Mucosa of descending colon (tissue), 3 donors: ENCODE results near the gene SSC5D. TPM values are rescaled to one million over a fixed set of nuclear protein-coding genes. Genes with fewer than 3 reads are reported as not detected.

ENCODE experiments used
- ATAC-seq: fragments of 200-7000 bp; cut with Tn5 transposase; one replicate; pipeline ENCODE4 v1.9.1; 2020; ENCODE audit warnings: mild to moderate bottlenecking, moderate library complexity
- DNase-seq, 3 donors: peaks; one replicate each; pipeline ENCODE4 v3.0.0-alpha.2; 2020
- H3K36me3 ChIP-seq: fragments of 200-600 bp; one replicate; pipeline ENCODE4 v1.8.0; 2021; ENCODE audit warnings: low read depth, mild to moderate bottlenecking
- H3K4me1 ChIP-seq: fragments of 200-600 bp; one replicate; pipeline ENCODE4 v1.8.0; 2021; ENCODE audit warnings: low read depth, mild to moderate bottlenecking
- H3K4me3 ChIP-seq: fragments of 200-600 bp; one replicate; pipeline ENCODE4 v1.8.0; 2021; ENCODE audit warnings: mild to moderate bottlenecking
- H3K9me3 ChIP-seq: fragments of 200-600 bp; one replicate; pipeline ENCODE4 v1.8.0; 2021; ENCODE audit warnings: mild to moderate bottlenecking
- CTCF ChIP-seq: fragments of 200-600 bp; IDR thresholded peaks from one replicate; pipeline ENCODE4 v1.8.0; 2022; ENCODE audit warnings: antibody characterized with exemption, mild to moderate bottlenecking
- intact Hi-C, 2 donors: fragments of 100-400 bp; cut with DNase I in 1 of 2; cut with micrococcal nuclease in 1 of 2; formaldehyde crosslinking; loops; one replicate each; pipeline versions ENCODE4 v1.11.0 to v1.11.1; 2022; cut with DNase I, micrococcal nuclease
- total RNA-seq, 3 donors: library from RNA; stranded (reverse); fragmentation: NEBNext Ultra II Directional in 2 of 3; extraction: Animal tissue kit (Norgen Biotek cat#: 25700) in 2 of 3; gene quantifications; one replicate each; pipeline versions ENCODE4 v1.2.1 to v1.2.4, GENCODE V29; 2021 to 2023
- donor health status: DM: no; HTN: no; CAD: no; lungs with moderate emphysema.
- donor health status: DM: no; HTN: no; CAD: no.
- donor health status: DM: no; HTN: yes; CAD: no.

SSC5D gene
- total RNA-seq, 3 donors from 2014 or later = 2.6 to 35.0 (median 4.0) TPM

GRCh38 chr19:55520691-55521292, 32.6 kb downstream of the SSC5D start:
- intact Hi-C loops = no loop called here
- ATAC-seq (no peak), DNase-seq (peak in 1 of 3 donors; percentile 29)
- Histone ChIP-seq H3K36me3 (no peaks in the 10 kb centered on the region), H3K4me3 (no peak overlapping the region), H3K4me1 (no peaks in the 10 kb centered on the region), H3K9me3 (no peaks in the 10 kb centered on the region)
- TF ChIP-seq CTCF = no peak

- no peak for ATAC-seq
- Histone ChIP-seq H3K4me3 (no peak overlapping the region), H3K4me1 (no peaks in the 10 kb centered on the region), H3K9me3 (no peaks in the 10 kb centered on the region), H3K36me3 (no peaks in the 10 kb centered on the region)
- DNase-seq = no peak
- intact Hi-C loops = no loop called here
- no peak for TF ChIP-seq CTCF
These were observed 37.3 kb downstream of the SSC5D start for GRCh38 chr19:55525289-55526101.

GRCh38 chr19:55526216-55527196, 38.3 kb downstream of the SSC5D start:
- peak; percentile 82 to 88 (median 87) for DNase-seq
- no peak for TF ChIP-seq CTCF
- Histone ChIP-seq H3K4me3 (no peak overlapping the region), H3K36me3 (no peaks in the 10 kb centered on the region), H3K4me1 (no peaks in the 10 kb centered on the region), H3K9me3 (no peaks in the 10 kb centered on the region)
- intact Hi-C loops = no loop called here
- peak; percentile 94 for ATAC-seq

- ATAC-seq (no peak), DNase-seq (no peak)
- no peak for TF ChIP-seq CTCF
- no peaks in the 10 kb centered on the region for H3K36me3 ChIP-seq
- H3K9me3 ChIP-seq = no peaks in the 10 kb centered on the region
- H3K4me3 ChIP-seq = no peak overlapping the region
- no peaks in the 10 kb centered on the region for H3K4me1 ChIP-seq
- intact Hi-C loops = no loop called here
These were observed 39.2 kb downstream of the SSC5D start for GRCh38 chr19:55527197-55528029.
